GM12891 (cell line): Measurements from ENCODE around the gene TTLL1.
A peak's percentile ranks its signal among the peaks of the same experiment; 100 is the strongest.

ENCODE experiments used
- DNase-seq: peaks from one replicate; pipeline ENCODE4 v3.0.0; 2011; ENCODE audit warnings: low spot score; ENCODE audit not compliant: insufficient read length
- FAIRE-seq: peaks from 2 replicates; lab custom pipeline; 2011; peaks lifted over from hg19 to GRCh38; lab: Jason Lieb, UNC
- PAX5 ChIP-seq: IDR thresholded peaks from 2 replicates; pipeline ENCODE4 v1.6.1; 2011; ENCODE audit warnings: low read length, moderate library complexity, mild to moderate bottlenecking; ENCODE audit not compliant: insufficient read depth, severe bottlenecking
- POLR2A ChIP-seq: IDR thresholded peaks from 2 replicates; pipeline ENCODE4 v1.6.1; 2011; ENCODE audit warnings: low read depth, low read length, control low read depth
- POLR2AphosphoS5 ChIP-seq: IDR thresholded peaks from 2 replicates; pipeline ENCODE4 v1.6.1; 2011; ENCODE audit warnings: low read depth, low read length, control low read depth
- POU2F2 ChIP-seq: IDR thresholded peaks from 2 replicates; pipeline ENCODE4 v1.6.1; 2011; ENCODE audit warnings: low read depth, mild to moderate bottlenecking, control low read depth, low read length, moderate library complexity
- SPI1 ChIP-seq: IDR thresholded peaks from 2 replicates; pipeline ENCODE4 v1.6.1; 2011; ENCODE audit warnings: low read depth, low read length, control low read depth
- TAF1 ChIP-seq: IDR thresholded peaks from 2 replicates; pipeline ENCODE4 v1.6.1; 2011; ENCODE audit warnings: low read depth, low read length, control low read depth

The TTLL1 gene

GRCh38 chr22:43127166-43127908 lies 38.1 kb upstream of the TTLL1 start:
- FAIRE-seq (peak; percentile 47), DNase-seq (no peak)
- no peak for TF ChIP-seq TAF1
- no peak for TF ChIP-seq SPI1
- no peak for TF ChIP-seq POU2F2
- TF ChIP-seq POLR2A = no peak
- TF ChIP-seq POLR2AphosphoS5 = no peak
- TF ChIP-seq PAX5 = no peak

- no peak for TF ChIP-seq TAF1
- TF ChIP-seq POU2F2 = no peak
- TF ChIP-seq PAX5 = no peak
- TF ChIP-seq POLR2AphosphoS5 = no peak
- TF ChIP-seq POLR2A = no peak
- TF ChIP-seq SPI1 = no peak
- DNase-seq = no peak
- no peak for FAIRE-seq
Observed at GRCh38 chr22:43126501-43127165, 37.4 kb upstream of the TTLL1 start.

- TF ChIP-seq POLR2A (no peak), TAF1 (no peak), POU2F2 (peak; percentile 65; the same call in 1 of the 2 replicates), PAX5 (no peak), POLR2AphosphoS5 (no peak), SPI1 (no peak)
Observed at GRCh38 chr22:43118953-43119458, 29.8 kb upstream of the TTLL1 start.

GRCh38 chr22:43118024-43118849 lies 29.0 kb upstream of the TTLL1 start:
- no peak for FAIRE-seq
- TF ChIP-seq POU2F2 (no peak), PAX5 (no peak), SPI1 (peak; percentile 72), POLR2A (no peak)
- no peak for DNase-seq

More at GRCh38 chr22:43118953-43119458, 29.8 kb upstream of the TTLL1 start:
- FAIRE-seq (peak; percentile 97), DNase-seq (peak; percentile 46)

- FAIRE-seq (peak; percentile 58), DNase-seq (no peak)
- no peak for TF ChIP-seq POLR2AphosphoS5
- TF ChIP-seq SPI1 = no peak
- TF ChIP-seq POLR2A = no peak
- TF ChIP-seq POU2F2 = no peak
- TF ChIP-seq PAX5 = no peak
Observed at GRCh38 chr22:43116932-43117331, 27.7 kb upstream of the TTLL1 start.

- DNase-seq = no peak
- peak; percentile 84 for FAIRE-seq
- TF ChIP-seq SPI1 (peak; percentile 53; the same call in 1 of the 2 replicates), POU2F2 (no peak)
Observed at GRCh38 chr22:43114958-43115357, 25.8 kb upstream of the TTLL1 start.

- no peak for TF ChIP-seq TAF1
- no peak for TF ChIP-seq PAX5
- no peak for TF ChIP-seq POLR2AphosphoS5
- TF ChIP-seq POLR2A = no peak
- no peak for TF ChIP-seq POU2F2
- TF ChIP-seq SPI1 = no peak
- DNase-seq = no peak
- FAIRE-seq = peak; percentile 76
Observed at GRCh38 chr22:43113526-43114251, 24.5 kb upstream of the TTLL1 start.

GRCh38 chr22:43110927-43111623 lies 21.9 kb upstream of the TTLL1 start:
- TF ChIP-seq PAX5 (peak; percentile 13), POLR2A (no peak)
- FAIRE-seq (peak; percentile 95), DNase-seq (peak; percentile 55)
